WTC11 (cell line): ENCODE data around the gene ACBD6. TPM values are rescaled to one million over a fixed set of nuclear protein-coding genes. Genes with fewer than 3 reads are reported as not detected.

Experiments
- ATAC-seq: fragments of 200-7000 bp; cut with Tn5 transposase; 2 replicates; pipeline ENCODE4 v1.10.0; 2021; ENCODE audit warnings: mild to moderate bottlenecking, moderate library complexity
- CTCF ChIA-PET: fragments of 300-600 bp; sonication (Branson Sonifier 250); formaldehyde crosslinking; loops from one replicate; lab custom pipeline; 2021; ENCODE audit warnings: antibody characterized with exemption; lab: Charles Lee
- POLR2A ChIA-PET: fragments of 350-600 bp; sonication (Branson Sonifier 250); formaldehyde crosslinking; loops from one replicate; lab custom pipeline; 2021; ENCODE audit warnings: antibody characterized with exemption; lab: Charles Lee
- DNase-seq: peaks from one replicate; pipeline ENCODE4 v3.0.0; 2021; ENCODE audit warnings: low spot score
- H3K27ac Mint-ChIP-seq: 2 replicates; pipeline ENCODE4 v1.8.0; 2021; ENCODE audit warnings: mixed read lengths
- H3K27me3 Mint-ChIP-seq: 2 replicates; pipeline ENCODE4 v1.8.0; 2021; ENCODE audit warnings: low read depth, mild to moderate bottlenecking, moderate library complexity, mixed read lengths
- H3K36me3 Mint-ChIP-seq: 2 replicates; pipeline ENCODE4 v1.8.0; 2021; ENCODE audit warnings: mixed read lengths
- H3K4me1 Mint-ChIP-seq: 2 replicates; pipeline ENCODE4 v1.8.0; 2022; ENCODE audit warnings: mixed read lengths
- H3K4me3 Mint-ChIP-seq: 2 replicates; pipeline ENCODE4 v1.8.0; 2021; ENCODE audit warnings: mild to moderate bottlenecking, moderate library complexity, mixed read lengths
- H3K9me3 Mint-ChIP-seq: 2 replicates; pipeline ENCODE4 v1.8.0; 2021; ENCODE audit warnings: mixed read lengths
- AFF4 ChIP-seq: sonication (generic); formaldehyde crosslinking; IDR thresholded peaks from 2 replicates; pipeline ENCODE4 v1.8.1; 2023; ENCODE audit warnings: mild to moderate bottlenecking, missing genetic modification reagents, borderline replicate concordance
- ATF2 ChIP-seq: sonication (generic); formaldehyde crosslinking; IDR thresholded peaks from 2 replicates; pipeline ENCODE4 v1.8.1; 2022; ENCODE audit warnings: low read depth, missing genetic modification reagents, borderline replicate concordance
- ATF6 ChIP-seq: sonication (generic); formaldehyde crosslinking; IDR thresholded peaks from 2 replicates; pipeline ENCODE4 v1.8.1; 2023; ENCODE audit warnings: mild to moderate bottlenecking, missing genetic modification reagents
- CTCF ChIP-seq: fragments of 200-600 bp; IDR thresholded peaks from 2 replicates; pipeline ENCODE4 v1.8.0; 2022; ENCODE audit warnings: antibody characterized with exemption
- E2F4 ChIP-seq: sonication (generic); formaldehyde crosslinking; IDR thresholded peaks from 2 replicates; pipeline ENCODE4 v1.8.1; 2022; ENCODE audit warnings: low read depth, mild to moderate bottlenecking, moderate library complexity, missing genetic modification reagents, borderline replicate concordance
- GRHL2 ChIP-seq: fragments of 250-450 bp; sonication (Bioruptor Pico); IDR thresholded peaks from 2 replicates; pipeline ENCODE4 v1.8.0; 2022; ENCODE audit warnings: mild to moderate bottlenecking, moderate library complexity; ENCODE audit not compliant: insufficient replicate concordance, severe bottlenecking
- HMGXB4 ChIP-seq: sonication (generic); formaldehyde crosslinking; IDR thresholded peaks from 2 replicates; pipeline ENCODE4 v1.8.1; 2023; ENCODE audit warnings: mild to moderate bottlenecking, moderate library complexity, missing genetic modification reagents
- IRF1 ChIP-seq: sonication (generic); formaldehyde crosslinking; IDR thresholded peaks from 2 replicates; pipeline ENCODE4 v1.8.0; 2023; ENCODE audit warnings: missing genetic modification reagents
- JUN ChIP-seq: sonication (generic); formaldehyde crosslinking; IDR thresholded peaks from 2 replicates; pipeline ENCODE4 v1.8.0; 2023; ENCODE audit warnings: mild to moderate bottlenecking, missing genetic modification reagents
- MAX ChIP-seq: sonication (generic); formaldehyde crosslinking; IDR thresholded peaks from 2 replicates; pipeline ENCODE4 v1.8.0; 2022; ENCODE audit warnings: mild to moderate bottlenecking, missing genetic modification reagents
- NFE2L1 ChIP-seq: sonication (generic); formaldehyde crosslinking; IDR thresholded peaks from 2 replicates; pipeline ENCODE4 v1.8.1; 2023; ENCODE audit warnings: missing genetic modification reagents
- SOX15 ChIP-seq: fragments of 250-450 bp; sonication (Bioruptor Pico); IDR thresholded peaks from 2 replicates; pipeline ENCODE4 v1.9.0; 2021; ENCODE audit warnings: mild to moderate bottlenecking
- SP1 ChIP-seq: sonication (generic); formaldehyde crosslinking; conservative IDR thresholded peaks from 2 replicates; pipeline ENCODE4 v1.8.1; 2022; ENCODE audit warnings: missing genetic modification reagents
- ZNF416 ChIP-seq: fragments of 250-450 bp; sonication (Bioruptor Pico); IDR thresholded peaks from 2 replicates; pipeline ENCODE4 v1.9.0; 2021; ENCODE audit warnings: mild to moderate bottlenecking, inconsistent platforms
- ZNF425 ChIP-seq: fragments of 250-450 bp; sonication (Bioruptor Pico); conservative IDR thresholded peaks from 2 replicates; pipeline ENCODE4 v1.9.0; 2021; ENCODE audit warnings: mild to moderate bottlenecking
- ZSCAN18 ChIP-seq: fragments of 250-450 bp; sonication (Bioruptor Pico); IDR thresholded peaks from 2 replicates; pipeline ENCODE4 v2.1.2; 2022; ENCODE audit warnings: mild to moderate bottlenecking, moderate library complexity
- total RNA-seq: library from RNA; stranded (reverse); gene quantifications from 3 replicates; pipeline ENCODE4 v1.2.3, GENCODE V29; 2021

Gene ACBD6
- total RNA-seq, 1 experiment from 2014 or later: 53.5 TPM

GRCh38 chr1:180458807-180459206 lies 43.6 kb downstream of the ACBD6 start (continued):
- TF ChIP-seq ATF2 (CRISPR knock-in tag): no peak
- TF ChIP-seq, all 79 proteins: peak for 0

GRCh38 chr1:180456191-180456590 lies 46.2 kb downstream of the ACBD6 start:
- peaks cover 45% of the 10 kb centered on the region for H3K36me3 Mint-ChIP-seq
- TF ChIP-seq SOX15 (CRISPR knock-in tag) (no peak), AFF4 (CRISPR knock-in tag) (no peak), HMGXB4 (CRISPR knock-in tag) (no peak), ZNF425 (CRISPR knock-in tag) (no peak), CTCF (no peak), ZSCAN18 (no peak), MAX (no peak), ATF2 (CRISPR knock-in tag) (no peak), NFE2L1 (CRISPR knock-in tag) (no peak), E2F4 (no peak), GRHL2 (CRISPR knock-in tag) (no peak), IRF1 (no peak), ATF6 (CRISPR knock-in tag) (no peak), JUN (CRISPR knock-in tag) (no peak), SP1 (CRISPR knock-in tag) (no peak), ZNF416 (no peak)
- H3K4me1 Mint-ChIP-seq: peaks cover 5% of the 10 kb centered on the region; the same call in 1 of the 2 replicates
- no peak for DNase-seq
- peaks cover 46% of the 10 kb centered on the region for H3K9me3 Mint-ChIP-seq
- CTCF ChIA-PET: no interaction called here
- no peak overlapping the region for H3K27ac Mint-ChIP-seq
- H3K4me3 Mint-ChIP-seq: no peak overlapping the region
- POLR2A ChIA-PET: no interaction called here
- no peaks in the 10 kb centered on the region for H3K27me3 Mint-ChIP-seq
- no peak for ATAC-seq
